HG02885 (cell line): ENCODE data around the gene KCNRG.
"Not testable (repeated sequence)": the region's sequence is repeated elsewhere in the genome, so short reads cannot be mapped to it uniquely, and the experiment has no call there.

ENCODE experiments used
- ATAC-seq: cut with Tn5 transposase; IDR thresholded peaks from one replicate; pipeline ENCODE4 v1.9.1; 2021; ENCODE audit warnings: mild to moderate bottlenecking; ENCODE audit not compliant: unreplicated experiment, poor library complexity

The KCNRG gene

GRCh38 chr13:50015258-50015657, at the start of gene KCNRG:
Gene KCNRG (plus strand): TSS chr13:50015444. CDS start chr13:50015494, 50 bp downstream.
- ATAC-seq = no peak

- no peak for ATAC-seq
Observed at GRCh38 chr13:49967456-49967855, 47.8 kb upstream of the KCNRG start.

GRCh38 chr13:49972709-49973108, 42.5 kb upstream of the KCNRG start:
- ATAC-seq = no peak

- ATAC-seq = no peak
Observed at GRCh38 chr13:49975826-49976225, 39.4 kb upstream of the KCNRG start.

- ATAC-seq = no peak
Observed at GRCh38 chr13:49976314-49977258, 38.7 kb upstream of the KCNRG start.

GRCh38 chr13:49977992-49978391, 37.3 kb upstream of the KCNRG start:
- ATAC-seq = no peak

- ATAC-seq = no peak
Observed at GRCh38 chr13:49980266-49980665, 35.0 kb upstream of the KCNRG start.

GRCh38 chr13:49985129-49985528, 30.1 kb upstream of the KCNRG start:
- ATAC-seq = no peak

GRCh38 chr13:49986471-49986870, 28.8 kb upstream of the KCNRG start:
- no peak for ATAC-seq

- not testable (repeated sequence) for ATAC-seq
Observed at GRCh38 chr13:49990612-49991011, 24.6 kb upstream of the KCNRG start.

- ATAC-seq = no peak
Observed at GRCh38 chr13:49993111-49993510, 22.1 kb upstream of the KCNRG start.

- ATAC-seq = no peak
Observed at GRCh38 chr13:49993666-49994065, 21.6 kb upstream of the KCNRG start.

GRCh38 chr13:49995625-49996101, 19.6 kb upstream of the KCNRG start:
- ATAC-seq = no peak

- peak; percentile 62 for ATAC-seq
Observed at GRCh38 chr13:49996161-49996915, 18.9 kb upstream of the KCNRG start.

GRCh38 chr13:49996951-49997895, 18.0 kb upstream of the KCNRG start, which contains the start of gene TRIM13:
Gene TRIM13 (plus strand): TSS chr13:49997042. CDS start chr13:50011941, 14,899 bp downstream.
- ATAC-seq = peak; percentile 68

GRCh38 chr13:49997955-49998354, 17.3 kb upstream of the KCNRG start:
- no peak for ATAC-seq

- no peak for ATAC-seq
Observed at GRCh38 chr13:49998714-49999624, 16.3 kb upstream of the KCNRG start.

GRCh38 chr13:50001287-50001686, 14.0 kb upstream of the KCNRG start:
- no peak for ATAC-seq
